ENCODE measurements around the gene UROS.

Gene UROS

DNA sequence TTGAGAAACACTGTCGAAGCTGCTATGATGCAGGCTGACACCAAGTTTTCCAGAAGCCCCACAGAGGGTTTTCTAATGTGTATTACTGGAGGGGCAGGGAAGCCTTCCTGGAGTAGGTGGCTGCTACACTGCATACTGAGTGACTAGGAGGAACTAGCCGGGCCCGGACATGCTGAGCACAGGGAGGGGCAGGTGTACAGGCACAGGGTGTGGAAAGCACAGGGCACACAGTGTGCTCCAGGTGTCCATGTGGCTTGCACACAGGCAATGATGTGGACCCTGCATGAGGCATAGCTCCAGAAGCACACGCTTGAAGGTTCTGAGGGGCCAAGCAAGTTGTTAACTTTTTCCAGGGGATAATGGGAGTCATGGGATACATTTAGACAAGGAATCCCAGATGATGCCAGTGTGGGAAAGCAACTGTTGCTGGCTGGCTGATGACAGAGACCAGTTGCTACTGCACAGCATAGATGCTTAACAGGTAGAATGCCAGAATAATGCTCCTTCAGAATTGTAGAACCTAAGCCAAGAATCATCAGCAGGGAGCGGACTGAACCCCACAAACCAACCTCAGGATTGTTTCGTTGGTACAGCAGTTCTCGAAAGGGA, 43.5 kb upstream of the UROS start (continued):
- TF ChIP-seq, protein P1, sequence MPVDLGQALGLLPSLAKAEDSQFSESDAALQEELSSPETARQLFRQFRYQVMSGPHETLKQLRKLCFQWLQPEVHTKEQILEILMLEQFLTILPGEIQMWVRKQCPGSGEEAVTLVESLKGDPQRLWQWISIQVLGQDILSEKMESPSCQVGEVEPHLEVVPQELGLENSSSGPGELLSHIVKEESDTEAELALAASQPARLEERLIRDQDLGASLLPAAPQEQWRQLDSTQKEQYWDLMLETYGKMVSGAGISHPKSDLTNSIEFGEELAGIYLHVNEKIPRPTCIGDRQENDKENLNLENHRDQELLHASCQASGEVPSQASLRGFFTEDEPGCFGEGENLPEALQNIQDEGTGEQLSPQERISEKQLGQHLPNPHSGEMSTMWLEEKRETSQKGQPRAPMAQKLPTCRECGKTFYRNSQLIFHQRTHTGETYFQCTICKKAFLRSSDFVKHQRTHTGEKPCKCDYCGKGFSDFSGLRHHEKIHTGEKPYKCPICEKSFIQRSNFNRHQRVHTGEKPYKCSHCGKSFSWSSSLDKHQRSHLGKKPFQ (tag by site-specific recombination; IDR thresholded peaks at IDR 0.05) = no peak
- TF ChIP-seq ZBTB21 (tag by site-specific recombination; IDR thresholded peaks at IDR 0.05) (no peak), SCRT2 (tag by site-specific recombination; IDR thresholded peaks at IDR 0.05) (peak; percentile 86)
- TF ChIP-seq, protein P2, sequence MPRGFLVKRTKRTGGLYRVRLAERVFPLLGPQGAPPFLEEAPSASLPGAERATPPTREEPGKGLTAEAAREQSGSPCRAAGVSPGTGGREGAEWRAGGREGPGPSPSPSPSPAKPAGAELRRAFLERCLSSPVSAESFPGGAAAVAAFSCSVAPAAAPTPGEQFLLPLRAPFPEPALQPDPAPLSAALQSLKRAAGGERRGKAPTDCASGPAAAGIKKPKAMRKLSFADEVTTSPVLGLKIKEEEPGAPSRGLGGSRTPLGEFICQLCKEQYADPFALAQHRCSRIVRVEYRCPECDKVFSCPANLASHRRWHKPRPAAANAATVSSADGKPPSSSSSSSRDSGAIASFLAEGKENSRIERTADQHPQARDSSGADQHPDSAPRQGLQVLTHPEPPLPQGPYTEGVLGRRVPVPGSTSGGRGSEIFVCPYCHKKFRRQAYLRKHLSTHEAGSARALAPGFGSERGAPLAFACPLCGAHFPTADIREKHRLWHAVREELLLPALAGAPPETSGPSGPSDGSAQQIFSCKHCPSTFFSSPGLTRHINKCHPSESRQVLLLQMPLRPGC (tag by site-specific recombination; IDR thresholded peaks at IDR 0.05) = no peak

DNA sequence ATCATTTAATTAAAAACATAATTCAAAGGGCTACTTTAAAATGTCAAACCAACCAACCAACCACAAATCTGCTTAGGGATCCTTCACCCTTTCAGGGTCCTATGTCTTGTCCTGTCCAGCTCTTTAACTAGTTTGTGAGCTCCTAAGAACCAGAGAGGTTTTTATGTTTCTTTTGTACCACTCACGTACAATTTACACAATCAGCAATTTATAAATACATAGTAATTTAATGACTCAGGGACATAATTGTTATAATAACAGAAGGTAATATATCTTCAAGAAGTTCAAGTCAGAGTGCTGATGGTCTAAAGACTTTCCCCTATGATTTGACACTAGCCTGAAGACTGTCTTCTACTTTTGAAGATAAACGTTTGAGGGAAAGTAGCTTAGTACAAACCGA, 42.1 kb upstream of the UROS start:
- no peak overlapping the region for H3K27ac ChIP-seq (ENCODE audit: extremely low read depth, low read depth, low read length)
- ChIA-PET POLR2A (no interaction called here), CTCF (interaction anchor here (0.6 to 1.5 kb wide), 3 partner anchors 17 to 703 kb away, joined by 3 to 6 read pairs (median 4); no protein-coding TSS in a partner anchor)
- no peaks in the 10 kb centered on the region for H3K9me3 ChIP-seq (ENCODE audit: control insufficient read depth, insufficient read depth, low read depth, low read length)
- TF ChIP-seq ZNF777 (tag by site-specific recombination; IDR thresholded peaks at IDR 0.05; ENCODE audit: borderline replicate concordance) (no peak), KLF7 (tag by site-specific recombination; IDR thresholded peaks at IDR 0.05; ENCODE audit: borderline replicate concordance) (no peak), ZNF302 (tag by site-specific recombination; IDR thresholded peaks at IDR 0.05; ENCODE audit: low read depth) (no peak), HOXA7 (CRISPR knock-in tag; IDR thresholded peaks at IDR 0.05; ENCODE audit: borderline replicate concordance) (no peak), ZNF76 (tag by site-specific recombination; IDR thresholded peaks at IDR 0.05; ENCODE audit: borderline replicate concordance, low read depth) (no peak), ZNF404 (tag by site-specific recombination; IDR thresholded peaks at IDR 0.05) (no peak), ZNF335 (tag by site-specific recombination; conservative IDR thresholded peaks at IDR 0.05) (no peak), ZNF558 (tag by site-specific recombination; IDR thresholded peaks at IDR 0.05) (no peak), ZNF423 (tag by site-specific recombination; IDR thresholded peaks at IDR 0.05) (no peak), ZFHX2 (tag by site-specific recombination; conservative IDR thresholded peaks at IDR 0.05) (no peak), WT1 (tag by site-specific recombination; IDR thresholded peaks at IDR 0.05) (no peak), ZNF501 (tag by site-specific recombination; IDR thresholded peaks at IDR 0.05) (no peak), ZNF473 (tag by site-specific recombination; IDR thresholded peaks at IDR 0.05) (no peak), MYNN (tag by site-specific recombination; IDR thresholded peaks at IDR 0.05; ENCODE audit: borderline replicate concordance) (no peak)
- TF ChIP-seq, protein P3, sequence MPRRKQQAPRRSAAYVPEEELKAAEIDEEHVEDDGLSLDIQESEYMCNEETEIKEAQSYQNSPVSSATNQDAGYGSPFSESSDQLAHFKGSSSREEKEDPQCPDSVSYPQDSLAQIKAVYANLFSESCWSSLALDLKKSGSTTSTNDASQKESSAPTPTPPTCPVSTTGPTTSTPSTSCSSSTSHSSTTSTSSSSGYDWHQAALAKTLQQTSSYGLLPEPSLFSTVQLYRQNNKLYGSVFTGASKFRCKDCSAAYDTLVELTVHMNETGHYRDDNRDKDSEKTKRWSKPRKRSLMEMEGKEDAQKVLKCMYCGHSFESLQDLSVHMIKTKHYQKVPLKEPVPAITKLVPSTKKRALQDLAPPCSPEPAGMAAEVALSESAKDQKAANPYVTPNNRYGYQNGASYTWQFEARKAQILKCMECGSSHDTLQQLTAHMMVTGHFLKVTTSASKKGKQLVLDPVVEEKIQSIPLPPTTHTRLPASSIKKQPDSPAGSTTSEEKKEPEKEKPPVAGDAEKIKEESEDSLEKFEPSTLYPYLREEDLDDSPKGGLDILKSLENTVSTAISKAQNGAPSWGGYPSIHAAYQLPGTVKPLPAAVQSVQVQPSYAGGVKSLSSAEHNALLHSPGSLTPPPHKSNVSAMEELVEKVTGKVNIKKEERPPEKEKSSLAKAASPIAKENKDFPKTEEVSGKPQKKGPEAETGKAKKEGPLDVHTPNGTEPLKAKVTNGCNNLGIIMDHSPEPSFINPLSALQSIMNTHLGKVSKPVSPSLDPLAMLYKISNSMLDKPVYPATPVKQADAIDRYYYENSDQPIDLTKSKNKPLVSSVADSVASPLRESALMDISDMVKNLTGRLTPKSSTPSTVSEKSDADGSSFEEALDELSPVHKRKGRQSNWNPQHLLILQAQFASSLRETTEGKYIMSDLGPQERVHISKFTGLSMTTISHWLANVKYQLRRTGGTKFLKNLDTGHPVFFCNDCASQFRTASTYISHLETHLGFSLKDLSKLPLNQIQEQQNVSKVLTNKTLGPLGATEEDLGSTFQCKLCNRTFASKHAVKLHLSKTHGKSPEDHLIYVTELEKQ (tag by site-specific recombination; IDR thresholded peaks at IDR 0.05; ENCODE audit: borderline replicate concordance) = no peak
- TF ChIP-seq, protein P4, sequence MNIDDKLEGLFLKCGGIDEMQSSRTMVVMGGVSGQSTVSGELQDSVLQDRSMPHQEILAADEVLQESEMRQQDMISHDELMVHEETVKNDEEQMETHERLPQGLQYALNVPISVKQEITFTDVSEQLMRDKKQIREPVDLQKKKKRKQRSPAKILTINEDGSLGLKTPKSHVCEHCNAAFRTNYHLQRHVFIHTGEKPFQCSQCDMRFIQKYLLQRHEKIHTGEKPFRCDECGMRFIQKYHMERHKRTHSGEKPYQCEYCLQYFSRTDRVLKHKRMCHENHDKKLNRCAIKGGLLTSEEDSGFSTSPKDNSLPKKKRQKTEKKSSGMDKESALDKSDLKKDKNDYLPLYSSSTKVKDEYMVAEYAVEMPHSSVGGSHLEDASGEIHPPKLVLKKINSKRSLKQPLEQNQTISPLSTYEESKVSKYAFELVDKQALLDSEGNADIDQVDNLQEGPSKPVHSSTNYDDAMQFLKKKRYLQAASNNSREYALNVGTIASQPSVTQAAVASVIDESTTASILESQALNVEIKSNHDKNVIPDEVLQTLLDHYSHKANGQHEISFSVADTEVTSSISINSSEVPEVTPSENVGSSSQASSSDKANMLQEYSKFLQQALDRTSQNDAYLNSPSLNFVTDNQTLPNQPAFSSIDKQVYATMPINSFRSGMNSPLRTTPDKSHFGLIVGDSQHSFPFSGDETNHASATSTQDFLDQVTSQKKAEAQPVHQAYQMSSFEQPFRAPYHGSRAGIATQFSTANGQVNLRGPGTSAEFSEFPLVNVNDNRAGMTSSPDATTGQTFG (tag by site-specific recombination; IDR thresholded peaks at IDR 0.05; ENCODE audit: borderline replicate concordance) = no peak
- TF ChIP-seq, protein P5, sequence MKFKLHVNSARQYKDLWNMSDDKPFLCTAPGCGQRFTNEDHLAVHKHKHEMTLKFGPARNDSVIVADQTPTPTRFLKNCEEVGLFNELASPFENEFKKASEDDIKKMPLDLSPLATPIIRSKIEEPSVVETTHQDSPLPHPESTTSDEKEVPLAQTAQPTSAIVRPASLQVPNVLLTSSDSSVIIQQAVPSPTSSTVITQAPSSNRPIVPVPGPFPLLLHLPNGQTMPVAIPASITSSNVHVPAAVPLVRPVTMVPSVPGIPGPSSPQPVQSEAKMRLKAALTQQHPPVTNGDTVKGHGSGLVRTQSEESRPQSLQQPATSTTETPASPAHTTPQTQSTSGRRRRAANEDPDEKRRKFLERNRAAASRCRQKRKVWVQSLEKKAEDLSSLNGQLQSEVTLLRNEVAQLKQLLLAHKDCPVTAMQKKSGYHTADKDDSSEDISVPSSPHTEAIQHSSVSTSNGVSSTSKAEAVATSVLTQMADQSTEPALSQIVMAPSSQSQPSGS (tag by site-specific recombination; IDR thresholded peaks at IDR 0.05; ENCODE audit: low read depth) = no peak
- TF ChIP-seq, protein P6, sequence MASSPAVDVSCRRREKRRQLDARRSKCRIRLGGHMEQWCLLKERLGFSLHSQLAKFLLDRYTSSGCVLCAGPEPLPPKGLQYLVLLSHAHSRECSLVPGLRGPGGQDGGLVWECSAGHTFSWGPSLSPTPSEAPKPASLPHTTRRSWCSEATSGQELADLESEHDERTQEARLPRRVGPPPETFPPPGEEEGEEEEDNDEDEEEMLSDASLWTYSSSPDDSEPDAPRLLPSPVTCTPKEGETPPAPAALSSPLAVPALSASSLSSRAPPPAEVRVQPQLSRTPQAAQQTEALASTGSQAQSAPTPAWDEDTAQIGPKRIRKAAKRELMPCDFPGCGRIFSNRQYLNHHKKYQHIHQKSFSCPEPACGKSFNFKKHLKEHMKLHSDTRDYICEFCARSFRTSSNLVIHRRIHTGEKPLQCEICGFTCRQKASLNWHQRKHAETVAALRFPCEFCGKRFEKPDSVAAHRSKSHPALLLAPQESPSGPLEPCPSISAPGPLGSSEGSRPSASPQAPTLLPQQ (tag by site-specific recombination; IDR thresholded peaks at IDR 0.05) = no peak
- H3K4me3 ChIP-seq (ENCODE audit: low read depth, low read length) = no peak overlapping the region
- H3K36me3 ChIP-seq (ENCODE audit: control insufficient read depth in 2 of 2, insufficient read depth in 1 of 2, low read length in 2 of 2) = peaks cover 21 to 27% of the 10 kb centered on the region in 2 experiments
- no peaks in the 10 kb centered on the region for H3K4me1 ChIP-seq (ENCODE audit: control insufficient read depth, insufficient read depth, low read length)
